Adrenal gland (tissue), 19 donors: ENCODE data around the gene NT5DC3. TPM values are rescaled to one million over a fixed set of nuclear protein-coding genes. Genes with fewer than 3 reads are reported as not detected.

Source experiments
- DNase-seq, 7 donors: peaks; one replicate each; pipeline ENCODE4 v3.0.0-alpha.2; 2019 to 2020
- H3K27ac ChIP-seq, 5 donors: fragments of 200-600 bp; sonication (generic) in 4 of 5; 1 replicate in 3 of 5; 2 replicates in 2 of 5; pipeline versions ENCODE4 v1.5.1 to v1.8.0; 2016 to 2020; ENCODE audit warnings: mild to moderate bottlenecking in 1 of 5
- H3K27me3 ChIP-seq: fragments of 200-600 bp; 2 replicates; pipeline ENCODE4 v1.8.0; 2021
- H3K36me3 ChIP-seq, 2 donors: fragments of 200-600 bp; replicated peaks in 1 of 2; 1 replicate in 1 of 2; 2 replicates in 1 of 2; pipeline versions ENCODE4 v1.5.1 to v1.8.0; 2018 to 2022
- H3K4me1 ChIP-seq, 2 donors: fragments of 200-600 bp; replicated peaks in 1 of 2; 1 replicate in 1 of 2; 2 replicates in 1 of 2; pipeline versions ENCODE4 v1.5.1 to v1.8.0; 2018 to 2021
- H3K4me3 ChIP-seq, 4 donors: fragments of 200-600 bp; sonication (generic) in 3 of 4; one replicate each; pipeline ENCODE4 v1.5.1; 2016 to 2018
- H3K9me3 ChIP-seq, 3 donors: fragments of 200-600 bp; sonication (generic) in 1 of 3; replicated peaks in 1 of 3; 1 replicate in 2 of 3; 2 replicates in 1 of 3; pipeline versions ENCODE4 v1.5.1 to v1.8.0; 2016 to 2021
- POLR2A ChIP-seq, 2 donors: fragments of 450-650 bp; IDR thresholded peaks; one replicate each; pipeline ENCODE4 v1.6.1; 2017; ENCODE audit warnings: antibody characterized with exemption in 2 of 2, mild to moderate bottlenecking in 2 of 2, moderate library complexity in 1 of 2
- WGBS, 4 donors: extraction: QIAGEN DNeasy Blood & Tissue Kit in 2 of 4; methylation state at CpG; one replicate each; pipeline versions ENCODE4 v1.1.5 to v1.1.7; 2013 to 2017; 5-methylcytosine and 5-hydroxymethylcytosine counted together
- intact Hi-C, 2 donors: fragments of 100-400 bp; cut with DNase I; formaldehyde crosslinking; loops; one replicate each; pipeline versions ENCODE4 v1.14.1 to v1.15.0; 2022 to 2023
- long read RNA-seq, 10 donors: library from polyadenylated mRNA in 3 of 10; unstranded in 2 of 10; stranded (forward) in 1 of 10; transcript quantifications; one replicate each; pipeline ENCODE4 v2.0.0 and lab custom pipeline, GENCODE V29; 2021 to 2026
- polyA plus RNA-seq, 3 donors: library from polyadenylated mRNA; stranded (reverse); fragments of 200-250 nt in 2 of 3; fragments of 350-450 nt in 1 of 3; fragmentation: Illumina TruSeq in 1 of 3; extraction: RNeasy Lipid Tissue Mini Kit (QIAGEN cat#74804) in 1 of 3; gene quantifications; one replicate each; pipeline ENCODE4 v1.2.3, GENCODE V29; 2013 to 2014
- total RNA-seq, 9 donors: library from RNA; depleted of rRNA in 4 of 9; stranded (reverse); fragments of >200 nt in 4 of 9; fragments of 120-200 nt in 1 of 9; fragmentation: NEBNext Ultra II Directional in 1 of 9; extraction: Animal tissue kit (Norgen Biotek cat#: 25700) in 1 of 9; gene quantifications; one replicate each; pipeline versions ENCODE4 v1.1.0 to v1.2.4, GENCODE V29; 2013 to 2023
- TF ChIP-seq, protein P1 (sequence below), 6 experiments: fragments of 450-650 bp in 4 of 6; fragments of 200-600 bp in 2 of 6; sonication (generic) in 1 of 6; IDR thresholded peaks; 1 replicate in 5 of 6; 2 replicates in 1 of 6; pipeline versions ENCODE4 v1.5.1 to v1.8.0; 2016 to 2021; ENCODE audit warnings: antibody characterized with exemption in 6 of 6, mild to moderate bottlenecking in 2 of 6, moderate library complexity in 1 of 6
- donor health status: healthy with polysubstance abuse.
- donor health status: Bipolar disorder and iron deficiency.
- donor health status: DM: yes; HTN: yes; CAD: no.
- donor health status: DM: no; HTN: no; CAD: no.
- donor health status: DM: no; HTN: no; CAD: no.
- donor health status: DM: yes; HTN: yes; CAD: no.

The NT5DC3 gene
- total RNA-seq: 10 to 100 TPM in 5 of 9 donors, 1 to 10 TPM in 4; 4.8 to 14.9 (median 10.4) TPM
- 1 to 10 TPM; 4.1 to 5.4 (median 4.2) TPM for polyA plus RNA-seq
- long read RNA-seq, donor 1, full-length matches to known transcripts: 1 of 1 reads
- long read RNA-seq, donor 1, partial matches to known transcripts: 0 of 1 reads
- long read RNA-seq, donor 1, other reads (novel, unspliced or antisense): 0 of 1 reads
- long read RNA-seq, donor 2, full-length matches to known transcripts: 1 of 1 reads
- long read RNA-seq, donor 2, partial matches to known transcripts: 0 of 1 reads
- long read RNA-seq, donor 2, other reads (novel, unspliced or antisense): 0 of 1 reads
- long read RNA-seq, donor 3, full-length matches to known transcripts: 1 of 1 reads
- long read RNA-seq, donor 3, partial matches to known transcripts: 0 of 1 reads
- long read RNA-seq, donor 3, other reads (novel, unspliced or antisense): 0 of 1 reads
- long read RNA-seq, donor 4, partial matches to known transcripts: 0 of 3 reads
- long read RNA-seq, donor 4, other reads (novel, unspliced or antisense): 3 of 3 reads
- long read RNA-seq, donor 5, partial matches to known transcripts: 1 of 2 reads
- long read RNA-seq, donor 5, other reads (novel, unspliced or antisense): 1 of 2 reads
- long read RNA-seq, donor 6, partial matches to known transcripts: 0 of 3 reads
- long read RNA-seq, donor 6, other reads (novel, unspliced or antisense): 3 of 3 reads
- long read RNA-seq, donor 7: 0 reads
- long read RNA-seq, donor 8: 0 reads
- long read RNA-seq, donor 9, full-length matches to known transcripts: 3 of 3 reads
- long read RNA-seq, donor 9, partial matches to known transcripts: 0 of 3 reads
- long read RNA-seq, donor 9, other reads (novel, unspliced or antisense): 0 of 3 reads
- long read RNA-seq, donor 10: 0 reads

DNA sequence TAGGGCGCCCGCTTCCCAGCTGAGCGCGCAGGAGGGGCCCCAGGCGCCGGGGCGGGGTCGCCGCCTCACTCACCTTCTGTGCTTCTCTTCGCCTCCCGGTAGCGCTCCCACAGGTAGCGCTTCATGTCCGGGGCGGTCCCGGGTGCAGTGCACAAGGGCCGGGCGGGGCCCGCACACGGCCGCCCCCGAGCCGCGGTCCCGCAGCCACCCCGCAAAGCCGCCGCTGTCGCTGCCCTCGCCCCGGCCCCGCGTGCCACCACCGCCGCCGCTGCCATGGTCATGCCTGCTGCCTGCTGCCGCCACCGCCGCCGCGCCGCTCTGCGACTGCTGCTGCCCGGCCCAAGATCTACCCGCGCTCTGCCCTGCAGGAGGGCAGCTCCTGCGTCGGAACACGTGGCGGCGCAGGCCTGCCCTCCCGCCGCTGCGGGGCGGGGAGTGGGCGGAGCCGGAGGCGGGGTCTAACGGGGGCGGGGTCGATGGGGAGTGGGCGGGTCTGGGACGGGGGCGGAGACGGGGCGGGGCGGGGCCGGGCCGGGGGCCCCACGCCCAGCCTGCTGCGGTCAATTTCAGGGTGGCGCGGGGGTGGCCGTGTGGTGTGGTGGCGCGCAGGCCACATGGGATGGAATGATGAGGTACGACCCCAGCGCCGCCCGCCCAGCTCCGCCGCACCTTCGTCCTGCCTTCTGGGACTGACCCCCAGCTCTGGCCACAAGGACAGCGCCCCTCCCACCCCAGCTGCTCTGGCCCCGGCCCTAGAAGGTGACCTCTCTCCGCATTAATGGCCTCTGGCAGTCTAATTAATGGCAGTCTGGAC lies at the start of gene NT5DC3:
TSS of gene NT5DC3 (minus strand) at position 359 of the 814 bp plus-strand sequence. CDS start at position 281, 78 bp downstream.
- H3K27me3 ChIP-seq: no peaks in the 10 kb centered on the region
- peak within 1 kb of the TSS in 3 of 4 donors; percentile 61 to 76 (median 66) for H3K4me3 ChIP-seq
- H3K9me3 ChIP-seq: no peaks in the 10 kb centered on the region
- WGBS, 4 donors: 0 to 1% (median 1%) methylated on average over 1 to 86 of the region's 86 CpGs
- H3K27ac ChIP-seq: peak within 1 kb of the TSS in 3 of 5 donors; percentile 74 to 77 (median 76)
- no peaks in the 10 kb centered on the region for H3K36me3 ChIP-seq
- DNase-seq: peak; percentile 85 to 92 (median 86)
- intact Hi-C loops: no loop called here
- TF ChIP-seq POLR2A (IDR thresholded peaks at IDR 0.05): peak; percentile 90 to 98
- TF ChIP-seq, protein P1, sequence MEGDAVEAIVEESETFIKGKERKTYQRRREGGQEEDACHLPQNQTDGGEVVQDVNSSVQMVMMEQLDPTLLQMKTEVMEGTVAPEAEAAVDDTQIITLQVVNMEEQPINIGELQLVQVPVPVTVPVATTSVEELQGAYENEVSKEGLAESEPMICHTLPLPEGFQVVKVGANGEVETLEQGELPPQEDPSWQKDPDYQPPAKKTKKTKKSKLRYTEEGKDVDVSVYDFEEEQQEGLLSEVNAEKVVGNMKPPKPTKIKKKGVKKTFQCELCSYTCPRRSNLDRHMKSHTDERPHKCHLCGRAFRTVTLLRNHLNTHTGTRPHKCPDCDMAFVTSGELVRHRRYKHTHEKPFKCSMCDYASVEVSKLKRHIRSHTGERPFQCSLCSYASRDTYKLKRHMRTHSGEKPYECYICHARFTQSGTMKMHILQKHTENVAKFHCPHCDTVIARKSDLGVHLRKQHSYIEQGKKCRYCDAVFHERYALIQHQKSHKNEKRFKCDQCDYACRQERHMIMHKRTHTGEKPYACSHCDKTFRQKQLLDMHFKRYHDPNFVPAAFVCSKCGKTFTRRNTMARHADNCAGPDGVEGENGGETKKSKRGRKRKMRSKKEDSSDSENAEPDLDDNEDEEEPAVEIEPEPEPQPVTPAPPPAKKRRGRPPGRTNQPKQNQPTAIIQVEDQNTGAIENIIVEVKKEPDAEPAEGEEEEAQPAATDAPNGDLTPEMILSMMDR (IDR thresholded peaks at IDR 0.05): peak in 1 of 6 experiments; percentile 27
- peaks cover 9 to 19% of the 10 kb centered on the region in 2 donors for H3K4me1 ChIP-seq

DNA sequence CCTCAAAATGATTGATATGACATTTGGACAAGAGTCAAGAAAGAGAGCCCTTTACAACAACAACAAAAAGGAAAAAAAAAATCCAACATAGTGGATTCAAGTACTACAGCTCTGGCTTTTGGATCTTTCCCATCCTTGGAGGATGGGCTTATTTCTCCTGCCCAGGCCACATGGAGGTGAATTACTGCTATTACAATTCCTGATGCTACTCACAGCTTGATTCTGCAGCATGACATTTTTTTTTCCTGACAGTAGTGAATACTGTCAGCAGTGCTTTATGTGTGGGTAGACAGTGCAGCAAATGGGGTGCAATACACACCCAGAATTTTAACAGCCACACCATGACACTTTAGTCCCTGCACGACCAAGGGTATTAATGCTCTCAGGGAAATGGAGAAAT lies 46.7 kb upstream of the NT5DC3 start:
- 78 to 100% (median 84%) methylated on average over 1 of the region's 1 CpG for WGBS, 4 donors
- Histone ChIP-seq H3K4me1 (no peaks in the 10 kb centered on the region), H3K9me3 (no peaks in the 10 kb centered on the region), H3K27me3 (no peaks in the 10 kb centered on the region), H3K36me3 (no peaks in the 10 kb centered on the region), H3K27ac (no peak overlapping the region), H3K4me3 (no peak overlapping the region)
- intact Hi-C loops: no loop called here
- DNase-seq: no peak
- no peak for TF ChIP-seq POLR2A (IDR thresholded peaks at IDR 0.05)
- TF ChIP-seq, protein P1 (IDR thresholded peaks at IDR 0.05): no peak

DNA sequence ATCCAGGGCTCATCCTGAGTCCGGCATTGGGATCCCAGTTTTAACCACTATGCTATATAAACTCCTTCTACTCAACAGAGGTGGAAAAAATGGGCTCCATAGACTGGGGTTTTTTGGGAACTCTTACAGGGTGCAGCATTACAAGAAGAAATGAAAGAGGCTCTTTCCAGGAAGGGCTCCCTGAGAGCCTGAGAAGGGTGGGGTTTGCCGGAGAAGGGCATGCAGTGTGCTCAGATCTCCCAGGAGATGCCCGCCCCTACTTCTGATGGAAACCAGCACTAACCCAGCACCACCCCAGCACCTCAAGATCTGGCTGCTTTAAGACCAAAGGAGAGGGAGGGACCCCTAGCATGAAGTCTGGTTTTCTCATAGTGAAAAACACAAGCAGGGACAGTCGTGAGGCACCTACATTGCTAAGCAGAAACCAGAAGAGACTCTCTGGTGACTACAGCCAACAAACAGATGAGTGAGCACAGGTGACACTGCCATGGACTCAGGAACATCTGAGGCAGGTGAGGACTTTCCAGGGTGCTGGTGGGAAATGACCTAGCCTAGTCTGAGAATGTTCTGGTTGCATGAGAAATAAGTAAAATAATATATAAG lies 45.3 kb upstream of the NT5DC3 start:
- Histone ChIP-seq H3K9me3 (no peaks in the 10 kb centered on the region), H3K4me3 (no peak overlapping the region), H3K27me3 (no peaks in the 10 kb centered on the region), H3K27ac (no peak overlapping the region), H3K4me1 (no peaks in the 10 kb centered on the region), H3K36me3 (no peaks in the 10 kb centered on the region)
- TF ChIP-seq POLR2A (IDR thresholded peaks at IDR 0.05): no peak
- TF ChIP-seq, protein P1 (IDR thresholded peaks at IDR 0.05): no peak
- intact Hi-C loops: no loop called here
- no peak for DNase-seq
- 54 to 83% (median 67%) methylated on average over 4 of the region's 4 CpGs for WGBS, 4 donors
